T-helper 1 cell (primary cell): ENCODE data around the gene SEZ6.

ENCODE experiments used
- DNase-seq, 5 donors: peaks; one replicate each; pipeline ENCODE4 v3.0.0-alpha.2; 2012 to 2020

SEZ6 gene

DNA sequence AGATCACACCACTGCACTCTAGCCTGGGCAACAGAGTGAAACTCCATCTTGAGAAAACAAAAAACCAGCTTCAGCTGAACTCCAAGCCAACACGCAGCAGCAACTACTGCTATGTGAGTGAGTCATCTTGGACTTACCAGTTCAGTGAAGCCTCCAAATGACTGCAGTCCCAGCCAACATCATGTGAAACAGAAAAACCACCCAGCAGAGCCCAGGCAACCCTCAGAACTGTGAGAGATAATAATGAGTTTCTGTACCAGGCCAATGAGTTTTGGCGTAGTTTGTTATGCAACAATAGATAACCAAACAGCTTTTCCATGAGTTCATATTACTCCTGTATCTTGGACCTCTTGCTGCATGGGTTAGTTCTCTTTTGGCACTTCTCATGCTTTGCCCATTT lies 77.8 kb downstream of the SEZ6 start:
- peak in 1 of 5 donors; percentile 52 for DNase-seq

DNA sequence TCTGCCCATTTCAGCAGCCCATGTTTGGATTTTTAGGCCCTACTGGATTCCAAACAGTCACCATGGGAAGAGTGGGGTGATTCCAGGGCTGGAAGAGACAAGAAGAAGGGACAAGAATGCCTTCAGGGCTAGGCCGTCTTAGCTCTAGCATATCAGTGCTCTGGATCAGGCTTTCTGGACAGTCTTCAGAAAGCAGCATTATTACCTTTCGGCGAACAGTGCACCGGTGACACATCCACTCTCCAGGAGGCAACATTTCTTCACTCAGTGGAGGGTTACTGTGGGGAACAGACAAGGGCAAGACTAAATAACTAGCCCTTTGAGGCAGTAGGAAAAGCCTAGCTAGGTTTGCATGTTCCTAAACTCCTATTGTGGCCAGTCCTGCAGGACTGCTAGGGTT lies 79.0 kb downstream of the SEZ6 start:
- no peak for DNase-seq

DNA sequence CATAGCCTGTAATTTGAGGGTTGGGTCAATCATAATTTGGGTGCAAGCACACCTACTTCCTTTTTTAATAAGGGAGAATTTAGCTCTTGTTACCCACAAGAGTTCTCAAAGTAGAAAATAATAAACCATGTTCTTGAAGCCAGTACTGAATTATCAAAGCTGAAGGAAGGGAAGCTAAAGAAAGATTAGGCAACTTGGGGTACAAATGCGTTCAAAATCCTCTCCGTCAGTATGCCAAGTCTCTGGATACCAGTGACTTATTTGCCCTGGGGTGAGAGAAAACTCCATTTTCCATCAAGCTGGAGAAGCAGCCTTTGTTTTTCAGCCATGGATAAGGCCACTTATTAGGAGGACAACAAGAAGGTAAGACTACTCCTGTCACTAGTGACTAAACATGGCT lies 79.5 kb downstream of the SEZ6 start:
- no peak for DNase-seq

DNA sequence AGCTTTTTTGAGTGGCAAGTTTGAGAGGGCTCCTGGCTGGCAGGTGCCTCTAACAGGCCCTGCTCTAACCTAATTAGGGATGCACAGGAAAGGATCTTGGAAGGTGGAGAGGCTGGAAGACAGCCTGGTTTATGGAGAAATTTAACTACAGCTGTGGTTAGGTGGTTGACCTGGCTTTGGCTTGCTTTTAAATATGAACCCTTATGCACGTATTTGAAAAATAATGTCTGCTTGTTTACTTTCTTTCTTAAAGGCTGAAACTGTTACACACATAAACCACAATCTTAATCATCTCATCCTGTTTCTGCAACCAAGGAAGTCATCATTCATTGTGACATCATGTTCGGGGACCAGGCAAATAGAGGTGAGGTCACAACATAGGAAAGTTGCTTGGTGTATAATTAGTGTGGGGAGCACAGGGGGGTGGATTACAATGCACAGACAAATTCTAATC lies 79.9 kb downstream of the SEZ6 start:
- DNase-seq = peak in 4 of 5 donors; percentile 33 to 90 (median 50)

DNA sequence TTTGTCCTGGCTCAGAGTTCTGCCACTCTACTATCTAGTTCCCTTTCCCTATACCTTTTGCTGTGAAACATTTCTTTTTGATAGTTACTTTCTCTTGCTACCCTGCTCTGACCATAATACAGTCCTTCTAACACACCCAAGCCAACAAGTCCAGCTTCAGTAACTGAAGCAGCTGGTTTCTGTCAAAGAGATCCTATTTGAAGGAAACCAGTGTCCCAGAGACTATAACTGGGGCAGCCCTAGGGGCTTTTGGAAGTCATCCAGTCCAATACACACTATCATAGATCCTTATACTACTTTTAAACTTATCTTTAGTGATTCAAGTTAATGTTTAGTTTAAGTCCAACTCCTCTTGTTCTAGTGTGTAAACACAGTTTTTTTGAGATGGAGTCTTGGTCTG lies 85.6 kb downstream of the SEZ6 start:
- DNase-seq = no peak

DNA sequence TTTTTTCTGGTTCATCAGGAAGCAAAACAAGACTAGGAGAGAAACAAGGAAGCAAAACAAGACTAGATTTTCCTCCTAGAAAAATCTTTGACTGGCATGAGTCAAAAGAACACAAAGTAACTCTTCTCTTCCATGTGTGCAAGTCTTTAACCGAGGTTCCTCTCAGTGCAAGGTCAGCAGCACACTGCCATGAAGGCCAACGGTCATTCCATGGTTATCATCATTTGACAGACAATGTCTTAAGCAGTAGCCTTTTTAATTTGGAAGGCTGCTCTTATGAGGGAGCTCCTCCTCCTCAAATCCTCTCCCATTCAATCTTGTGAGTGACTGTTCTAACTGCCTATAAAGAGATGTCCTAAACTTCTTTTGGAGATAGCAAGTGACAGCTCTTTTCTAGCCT lies 87.5 kb downstream of the SEZ6 start:
- DNase-seq = no peak

DNA sequence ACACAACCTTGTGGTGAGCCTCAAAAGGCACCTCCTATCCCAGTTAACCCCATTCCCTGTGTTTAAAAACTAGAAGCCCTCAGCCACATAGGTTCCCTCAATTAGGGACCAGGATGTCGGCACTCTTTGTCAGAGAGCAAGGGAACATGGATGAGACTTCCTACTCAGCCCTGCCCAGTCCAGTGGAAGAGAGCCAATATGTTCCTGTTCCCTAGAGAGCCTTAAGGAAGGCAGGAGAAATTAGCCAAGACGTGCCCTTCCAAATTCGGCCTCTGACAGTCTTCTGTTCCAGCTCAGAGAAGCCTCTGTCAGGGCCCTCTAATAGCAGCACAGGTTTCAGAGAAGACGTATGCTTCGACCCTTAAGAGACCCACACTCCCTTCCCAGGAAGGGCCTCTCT lies 88.4 kb downstream of the SEZ6 start:
- no peak for DNase-seq

DNA sequence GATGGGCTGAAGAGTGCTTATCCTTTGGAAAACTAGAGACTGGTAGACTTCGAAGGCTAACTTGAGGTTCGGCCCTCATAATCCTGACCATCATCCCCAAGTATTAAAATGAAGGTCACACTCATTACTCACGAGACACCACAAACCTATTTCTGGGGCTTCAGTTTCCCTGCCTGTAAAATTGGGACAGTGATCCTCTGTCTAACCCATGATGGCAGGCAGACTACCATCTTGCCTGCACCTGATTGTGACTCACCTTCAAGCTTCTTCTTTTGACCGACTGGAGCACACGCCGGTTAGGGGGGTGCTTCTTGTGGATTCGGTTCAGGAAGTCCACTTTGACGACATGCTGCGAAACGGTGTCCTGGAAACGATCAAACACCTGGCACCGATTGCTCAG lies 88.8 kb downstream of the SEZ6 start:
- no peak for DNase-seq

DNA sequence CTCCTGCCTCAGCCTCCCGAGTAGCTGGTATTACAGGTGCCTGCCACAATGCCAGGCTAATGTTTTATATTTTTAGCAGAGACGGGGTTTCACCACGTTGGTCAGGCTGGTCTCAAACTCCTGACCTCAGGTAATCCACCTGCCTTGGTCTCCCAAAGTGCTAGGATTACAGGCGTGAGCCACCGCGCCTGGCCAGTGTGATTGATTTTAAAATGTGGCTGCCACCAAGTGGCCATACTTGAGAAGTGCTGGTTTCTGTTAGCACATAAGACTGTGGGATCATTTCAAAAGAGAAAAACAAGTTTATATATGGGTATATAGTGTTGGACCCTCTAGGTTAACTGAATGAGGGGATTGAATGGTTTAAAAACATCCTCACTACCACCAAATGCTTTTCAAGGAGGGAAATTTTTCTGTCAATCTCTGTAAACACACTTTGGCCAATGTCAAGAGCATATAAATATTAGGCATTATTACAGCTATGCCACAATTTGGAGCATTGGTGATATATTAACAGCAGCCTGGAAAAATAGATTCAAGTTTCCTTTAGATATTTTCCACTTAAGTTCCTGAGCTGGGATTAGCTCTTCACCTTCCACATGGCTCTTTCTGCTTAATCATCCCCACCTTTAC lies 89.4 kb downstream of the SEZ6 start:
- peak in 1 of 5 donors; percentile 36 for DNase-seq

DNA sequence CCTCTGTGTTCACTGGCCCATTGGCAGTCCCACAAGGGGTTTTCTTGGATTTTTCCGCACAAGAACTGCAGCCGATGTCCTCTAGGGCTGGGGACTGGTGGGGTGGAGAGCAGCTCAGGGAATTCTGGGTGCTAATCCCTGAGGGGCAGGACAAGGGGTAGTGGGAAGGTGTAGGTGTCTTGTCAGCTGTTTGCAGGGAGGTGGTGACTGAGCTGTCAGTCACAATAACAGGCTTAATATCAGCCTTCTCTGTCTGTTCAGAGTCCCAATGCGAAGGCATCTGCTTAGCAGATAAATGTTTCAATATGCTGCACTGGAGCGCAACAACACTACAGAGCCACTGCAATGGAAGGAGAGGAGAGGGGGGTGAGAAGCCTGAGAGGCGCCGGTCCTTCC lies 92.9 kb downstream of the SEZ6 start:
- DNase-seq = no peak

DNA sequence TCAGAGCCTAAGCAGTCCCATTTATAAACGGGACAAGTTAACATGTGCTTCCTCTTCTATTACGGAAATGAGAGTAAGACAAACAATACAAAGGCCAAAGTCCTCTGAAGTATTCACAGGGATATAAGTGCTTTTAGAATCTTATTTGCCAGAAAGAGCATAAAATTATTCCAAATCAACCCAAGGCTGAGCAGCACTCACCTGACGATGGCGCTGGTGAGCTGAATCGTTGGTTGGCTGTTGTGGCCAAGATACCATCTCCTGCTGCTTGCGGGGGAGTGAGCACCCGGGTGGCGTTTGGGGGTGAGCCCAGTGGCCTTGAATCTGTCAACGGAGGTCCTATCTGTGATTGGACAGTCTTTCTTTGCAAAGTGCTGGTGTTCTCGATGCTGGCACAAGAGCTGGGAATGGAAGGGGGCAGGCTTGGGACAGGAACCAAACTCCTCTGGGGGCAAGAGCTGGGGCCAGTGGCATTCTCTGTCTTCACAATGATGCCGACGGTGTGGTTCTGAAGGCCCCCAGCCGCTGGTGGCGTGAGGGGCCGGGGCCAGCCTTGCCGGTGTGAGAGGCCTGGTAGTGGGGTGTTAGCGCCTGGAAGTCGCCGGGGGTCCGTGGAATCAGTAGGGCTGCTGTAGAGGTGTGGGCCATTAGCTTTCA lies 93.4 kb downstream of the SEZ6 start:
- DNase-seq = no peak

DNA sequence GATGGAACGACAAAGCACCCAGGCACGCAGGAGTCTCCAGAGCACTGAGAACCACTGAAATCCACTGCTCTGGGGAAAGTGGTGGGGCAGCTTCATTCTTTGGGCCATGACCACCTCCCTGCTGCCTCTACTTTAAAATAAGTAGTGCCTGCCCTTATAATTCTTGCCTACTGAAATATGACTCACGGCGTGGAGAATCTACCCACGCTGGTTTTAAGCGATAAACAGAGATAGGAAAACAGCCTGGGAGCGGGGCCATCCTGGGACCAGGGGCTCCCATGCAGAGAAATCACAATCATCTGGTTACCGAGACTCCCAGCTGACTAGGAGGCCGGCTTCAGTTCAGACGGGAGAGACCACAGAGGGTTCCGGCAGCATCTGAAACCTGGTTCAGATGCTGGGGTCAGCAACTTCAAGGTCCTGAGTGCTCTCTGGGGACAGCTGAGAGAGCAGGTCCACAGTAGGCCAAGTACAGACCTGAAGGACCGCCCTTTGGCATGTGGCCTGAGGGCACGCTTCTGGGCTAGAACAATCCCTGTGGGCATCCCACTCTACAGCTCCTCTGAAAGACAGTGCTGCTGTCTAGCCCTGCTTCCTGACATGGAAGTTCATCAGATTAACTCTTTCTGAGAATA lies 94.3 kb downstream of the SEZ6 start:
- DNase-seq = no peak

DNA sequence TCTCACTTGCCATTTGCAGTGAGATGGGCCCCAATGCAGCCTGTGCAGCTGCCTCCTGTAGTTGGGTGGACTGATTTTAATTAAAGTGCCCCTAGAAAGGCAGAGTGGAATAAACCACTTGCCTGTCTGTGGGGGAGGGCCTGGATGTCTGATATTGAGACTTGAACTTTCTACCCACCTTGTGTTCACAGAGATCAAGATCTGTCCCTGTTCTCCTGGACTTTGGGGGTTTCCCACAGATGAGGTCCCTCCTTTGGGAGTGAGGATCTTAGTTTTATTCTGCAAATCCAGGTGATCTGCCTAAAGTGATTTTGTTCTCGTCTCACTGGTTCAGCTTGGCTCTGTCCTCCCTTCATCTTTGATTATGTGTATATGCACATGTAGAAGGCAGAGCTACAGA lies 95.3 kb downstream of the SEZ6 start:
- DNase-seq = no peak

DNA sequence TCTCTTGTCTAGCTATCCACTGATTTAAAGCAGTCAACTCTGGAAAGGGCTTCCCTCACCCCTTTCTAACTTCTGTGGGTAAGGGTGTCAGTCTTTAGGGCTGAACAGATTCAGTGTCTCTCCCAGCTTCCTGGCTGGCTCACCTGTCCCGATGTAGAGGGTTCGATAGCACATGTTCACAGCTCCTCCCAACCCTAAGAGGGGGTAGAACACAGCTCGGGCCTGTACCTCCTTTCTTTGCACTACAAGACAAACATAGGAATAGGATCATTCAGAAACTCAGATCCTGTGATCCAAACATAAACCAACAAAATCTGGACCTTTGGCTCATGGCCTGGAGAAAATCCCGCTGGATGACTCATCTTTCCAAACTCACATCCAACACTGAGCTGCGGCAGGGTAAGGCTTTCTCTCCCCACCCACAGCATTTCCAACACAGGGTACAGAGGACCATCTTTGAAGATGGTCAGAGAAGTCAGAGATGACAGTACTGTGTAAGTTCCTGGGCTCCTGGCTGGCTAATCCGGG lies 97.1 kb downstream of the SEZ6 start:
- DNase-seq = no peak

DNA sequence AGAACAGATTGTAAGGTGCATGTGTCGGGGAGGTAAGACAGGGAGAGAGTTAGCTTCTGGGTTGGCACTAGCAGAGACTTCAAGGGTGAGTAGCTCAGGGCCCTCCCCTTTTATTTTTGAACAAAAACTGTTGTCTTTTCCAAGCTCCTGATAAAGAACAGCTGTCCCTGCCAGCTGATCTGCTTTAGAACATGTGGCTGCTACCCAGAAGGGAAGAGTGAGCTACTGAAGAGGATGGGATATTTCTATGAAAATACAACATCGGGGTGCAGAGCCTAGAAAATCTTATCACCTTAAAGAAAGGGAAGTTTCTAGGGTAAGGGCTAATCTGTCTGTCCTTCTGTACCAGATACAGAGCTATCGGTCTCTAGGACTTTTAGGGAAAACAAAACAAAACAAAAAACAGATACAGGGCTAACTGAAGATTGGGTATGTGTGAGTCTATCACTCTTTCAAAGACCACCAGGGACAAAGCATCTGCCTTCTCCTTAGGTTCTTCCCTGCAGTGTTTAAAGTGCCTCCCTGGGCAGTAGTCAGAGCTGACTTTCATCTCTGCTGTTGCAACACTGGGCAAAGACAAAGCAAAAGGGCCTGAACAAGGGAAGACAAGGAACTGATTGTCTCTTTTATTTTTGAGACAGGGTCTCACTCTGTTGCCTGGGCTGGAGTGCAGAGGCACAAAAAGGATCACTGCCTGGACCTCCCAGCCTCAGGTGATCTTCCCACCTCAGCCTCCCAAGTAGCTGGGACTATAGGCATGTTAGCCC lies 97.9 kb downstream of the SEZ6 start:
- DNase-seq = no peak

DNA sequence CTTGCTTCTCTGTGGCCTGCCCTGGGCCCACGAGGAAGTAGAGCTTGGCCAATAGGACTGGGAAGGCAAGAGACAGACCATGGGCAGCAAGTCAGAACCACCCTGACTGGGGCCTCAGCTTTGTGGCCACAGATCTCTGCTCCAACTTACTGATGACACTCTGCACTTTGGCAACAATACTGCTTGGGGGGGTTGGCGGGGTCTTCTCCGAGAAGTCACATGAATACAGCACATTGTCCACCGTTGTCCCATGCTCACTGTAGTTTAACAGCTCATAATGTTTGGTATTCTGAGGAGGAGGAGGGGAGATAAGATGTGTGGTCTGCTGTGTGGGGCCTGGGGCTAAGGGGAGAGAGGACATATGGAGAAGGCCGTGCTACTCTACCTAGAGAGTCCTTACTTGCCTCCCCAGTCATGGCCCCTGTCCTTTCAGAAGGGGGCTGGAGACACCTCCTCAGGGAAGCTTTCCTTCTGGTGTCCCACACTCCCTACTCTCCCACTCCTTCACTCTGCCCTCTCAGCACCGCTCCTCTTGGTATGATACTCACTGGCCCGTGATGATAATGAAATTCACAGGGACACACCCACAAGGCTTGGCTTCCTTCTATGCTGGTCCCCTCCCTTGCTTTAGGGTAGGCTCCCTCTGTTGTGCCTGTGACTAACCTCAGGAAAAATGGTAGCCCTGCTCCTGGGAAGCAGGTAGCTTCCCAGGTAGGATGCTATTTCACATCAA lies 99.0 kb downstream of the SEZ6 start:
- no peak for DNase-seq

DNA sequence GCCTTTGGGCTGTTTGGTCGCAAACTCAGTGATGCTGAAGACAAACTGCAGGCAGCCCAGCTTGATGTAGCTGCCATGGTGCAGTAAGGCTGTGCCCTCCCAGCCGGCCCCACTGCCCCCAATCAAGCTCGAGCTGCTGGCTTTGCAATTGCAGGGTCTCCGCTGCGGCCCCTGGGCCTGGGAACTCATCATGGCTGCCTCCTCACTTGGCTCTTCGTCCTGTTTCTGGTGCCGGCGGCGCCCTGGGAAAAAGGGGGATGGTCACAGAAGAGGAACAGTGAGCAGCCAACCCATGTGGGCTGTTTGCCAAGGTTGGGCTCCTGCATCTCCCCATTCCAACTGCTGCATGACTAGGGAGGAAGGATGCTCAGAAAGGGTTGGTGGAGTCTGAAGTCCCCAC lies 99.6 kb downstream of the SEZ6 start:
- no peak for DNase-seq
